Measurements from ENCODE around the gene UPK1A.

UPK1A gene

DNA sequence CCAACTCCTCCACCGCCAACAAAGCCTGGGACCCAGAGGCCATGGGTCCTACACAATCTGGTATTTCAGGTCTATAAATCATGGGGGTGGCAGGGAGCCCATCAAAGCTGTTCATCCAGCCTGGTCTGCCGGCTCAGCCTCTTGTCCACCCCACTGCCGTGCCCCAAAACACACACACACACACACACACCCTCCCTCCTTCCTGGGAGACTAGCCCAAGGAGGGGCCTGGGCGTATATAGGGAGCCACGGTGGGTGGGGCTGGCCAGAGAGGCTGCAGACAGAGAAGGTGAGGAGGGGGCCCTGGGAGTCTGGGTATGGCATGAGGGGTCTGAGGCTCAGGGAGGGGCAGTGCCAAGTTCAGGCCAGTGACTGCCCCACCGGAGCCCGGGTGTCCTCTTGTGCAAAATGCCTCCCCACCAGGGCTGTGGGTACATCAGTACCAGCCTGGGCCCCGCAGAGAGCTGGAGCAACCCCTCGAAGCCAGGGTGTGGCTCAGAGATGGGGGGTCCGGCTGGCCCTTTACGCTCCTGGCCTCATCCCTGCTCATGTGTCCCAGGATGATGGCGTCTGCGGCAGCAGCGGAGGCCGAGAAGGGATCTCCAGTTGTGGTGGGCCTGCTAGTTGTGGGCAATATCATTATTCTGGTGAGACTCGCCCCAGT, at the start of gene UPK1A:
Gene UPK1A, plus strand, starts transcription at position 267 of the 663 bp plus-strand sequence. Its CDS starts 296 bp downstream, at position 563.
- no peak for DNase-seq

DNA sequence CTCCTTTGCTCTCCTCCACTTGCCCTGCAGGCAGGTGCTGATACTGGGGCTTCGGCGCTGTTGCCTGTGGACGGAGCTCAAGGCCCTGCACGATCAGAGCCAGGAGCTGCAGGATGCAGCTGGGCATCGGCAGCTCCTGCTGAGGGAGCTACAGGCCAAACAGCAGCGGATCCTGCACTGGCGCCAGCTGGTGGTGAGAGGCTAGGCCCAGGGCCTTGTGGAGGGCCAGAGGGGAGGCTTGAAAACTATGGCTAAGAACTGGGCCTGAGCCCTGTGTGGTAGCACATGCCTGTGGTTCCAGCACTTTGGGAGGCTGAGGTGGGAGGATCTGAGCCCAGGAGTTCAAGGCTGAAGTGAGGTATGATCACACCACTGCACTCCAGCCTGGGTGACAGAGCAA, 47.5 kb upstream of the UPK1A start:
- no peak for DNase-seq

DNA sequence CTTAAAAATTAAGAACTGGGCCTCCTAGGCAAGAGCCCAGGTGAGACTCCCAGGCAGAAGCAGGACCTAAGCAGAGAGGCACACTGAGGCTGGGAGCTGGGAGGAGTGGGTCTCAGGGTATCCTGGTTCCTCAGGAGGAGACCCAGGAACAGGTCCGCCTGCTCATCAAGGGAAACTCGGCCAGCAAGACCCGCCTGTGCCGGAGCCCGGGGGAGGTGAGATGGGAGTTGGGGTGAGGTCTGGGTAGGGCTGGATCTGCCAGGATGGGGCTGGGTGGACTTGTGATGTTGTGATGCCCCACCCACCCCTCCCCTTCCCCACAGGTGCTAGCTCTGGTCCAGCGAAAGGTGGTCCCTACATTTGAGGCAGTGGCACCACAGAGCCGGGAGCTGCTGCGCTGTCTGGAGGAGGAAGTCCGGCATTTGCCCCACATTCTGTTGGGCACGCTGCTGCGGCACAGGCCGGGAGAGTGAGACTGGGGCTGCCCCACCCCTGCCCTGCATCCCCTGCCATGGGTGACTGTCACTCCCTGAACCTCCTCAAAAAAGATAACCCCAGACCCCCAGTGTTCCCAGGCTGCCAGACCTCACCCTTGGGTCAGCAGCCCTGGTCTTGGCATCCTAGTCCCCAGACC, 46.9 kb upstream of the UPK1A start:
- DNase-seq, result no peak

DNA sequence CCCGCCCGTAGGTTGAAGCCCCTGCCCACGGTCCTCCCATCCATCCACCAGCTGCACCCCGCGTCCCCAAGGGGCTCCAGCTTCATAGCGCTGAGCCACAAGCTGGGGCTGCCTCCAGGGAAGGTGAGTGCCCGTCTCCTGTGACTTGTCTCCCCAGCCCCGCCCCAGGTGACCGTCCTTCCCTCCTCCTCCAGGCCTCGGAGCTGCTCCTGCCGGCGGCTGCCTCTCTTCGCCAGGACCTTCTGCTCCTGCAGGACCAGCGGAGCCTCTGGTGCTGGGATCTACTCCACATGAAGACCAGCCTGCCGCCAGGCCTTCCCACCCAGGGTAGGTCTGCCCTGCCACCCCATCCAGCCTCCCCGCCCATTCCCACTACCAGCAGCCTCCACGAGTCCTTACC, 46.3 kb upstream of the UPK1A start:
- no peak for DNase-seq

DNA sequence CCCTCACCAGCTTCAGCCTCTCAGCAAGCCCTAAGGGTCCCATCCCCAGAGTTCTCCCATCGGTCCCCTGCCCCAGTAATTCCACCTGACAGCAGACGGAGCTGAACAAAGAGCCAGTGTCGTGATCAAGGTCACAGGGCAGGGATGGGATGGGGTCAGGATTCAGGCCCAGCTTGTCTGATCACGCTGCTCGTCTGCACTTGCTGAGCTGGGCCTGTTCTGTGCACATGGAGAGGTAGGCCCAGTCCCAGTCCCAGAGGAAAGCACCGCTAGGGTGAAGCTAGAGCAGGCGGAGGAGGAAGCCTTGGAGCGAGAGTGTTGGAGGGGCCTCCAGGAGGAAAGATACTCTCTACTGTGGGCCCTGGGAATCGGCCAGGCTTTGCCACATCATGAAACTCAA, 44.6 kb upstream of the UPK1A start:
- DNase-seq, result no peak

DNA sequence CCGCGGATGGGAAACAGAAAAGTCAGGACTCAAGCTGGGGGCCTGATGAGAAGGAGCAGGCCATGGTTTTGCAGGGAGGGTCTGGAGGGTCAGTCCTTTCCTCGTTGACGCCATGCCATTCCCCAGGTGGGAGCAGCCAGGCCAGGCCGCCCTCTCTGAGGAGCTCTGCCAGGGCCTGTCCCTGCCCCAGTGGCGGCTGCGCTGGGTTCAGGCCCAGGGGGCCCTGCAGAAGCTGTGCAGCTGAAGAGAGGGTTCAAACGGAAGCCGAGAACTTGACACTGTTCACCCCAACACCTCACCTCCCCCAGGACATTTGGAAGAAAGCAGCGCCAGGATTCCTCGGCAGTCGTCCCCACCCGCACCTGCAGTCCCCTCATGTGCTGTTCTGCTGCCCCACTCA, 43.6 kb upstream of the UPK1A start:
- no peak for DNase-seq

DNA sequence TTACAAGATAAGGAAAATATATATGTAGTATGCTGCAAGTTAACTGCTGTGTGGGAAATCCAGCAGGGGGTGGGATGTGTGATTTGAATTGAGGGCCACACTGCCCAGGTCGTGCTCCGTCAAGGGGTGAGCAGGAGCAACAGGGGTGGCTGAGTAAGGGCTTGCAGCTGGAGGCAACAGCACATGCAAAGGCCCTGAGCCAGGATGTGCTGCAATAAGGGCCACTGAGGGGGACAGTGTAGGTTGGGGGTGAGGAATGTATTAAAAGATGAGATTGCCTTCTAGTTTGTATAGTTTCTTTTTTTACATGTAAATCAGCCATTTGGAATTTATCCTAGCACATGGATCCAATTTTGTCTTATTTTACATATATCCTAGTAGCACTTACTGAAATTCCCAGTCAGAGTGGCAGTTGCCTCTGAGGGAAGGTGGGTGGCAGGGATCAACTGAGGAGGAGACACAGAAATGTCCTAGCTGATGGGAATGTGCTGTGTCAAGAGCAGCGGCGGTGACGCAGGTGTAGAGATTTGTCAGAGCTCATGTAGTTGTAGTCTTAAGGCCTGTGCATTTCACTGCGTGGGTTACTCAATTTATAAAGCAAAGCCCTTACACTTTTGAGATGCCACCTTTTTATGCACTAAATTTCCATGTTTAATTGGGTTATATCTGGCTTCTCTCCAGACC, 42.8 kb upstream of the UPK1A start:
- no peak for DNase-seq

DNA sequence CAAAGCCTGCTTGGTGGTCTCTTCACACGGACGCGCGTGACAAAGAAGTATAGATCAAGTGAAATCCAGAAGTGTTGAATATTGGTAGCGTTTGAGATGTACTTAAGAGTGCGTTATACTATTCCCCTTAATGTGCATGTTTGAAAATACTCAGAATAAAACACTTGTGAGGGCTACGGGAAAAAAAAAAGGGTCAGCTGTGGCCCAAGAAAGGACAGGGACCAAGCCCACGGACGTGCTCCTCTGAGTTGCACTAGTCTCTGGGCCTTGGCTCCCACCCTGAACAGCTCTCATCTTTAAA, 38.1 kb upstream of the UPK1A start:
- DNase-seq, result no peak

DNA sequence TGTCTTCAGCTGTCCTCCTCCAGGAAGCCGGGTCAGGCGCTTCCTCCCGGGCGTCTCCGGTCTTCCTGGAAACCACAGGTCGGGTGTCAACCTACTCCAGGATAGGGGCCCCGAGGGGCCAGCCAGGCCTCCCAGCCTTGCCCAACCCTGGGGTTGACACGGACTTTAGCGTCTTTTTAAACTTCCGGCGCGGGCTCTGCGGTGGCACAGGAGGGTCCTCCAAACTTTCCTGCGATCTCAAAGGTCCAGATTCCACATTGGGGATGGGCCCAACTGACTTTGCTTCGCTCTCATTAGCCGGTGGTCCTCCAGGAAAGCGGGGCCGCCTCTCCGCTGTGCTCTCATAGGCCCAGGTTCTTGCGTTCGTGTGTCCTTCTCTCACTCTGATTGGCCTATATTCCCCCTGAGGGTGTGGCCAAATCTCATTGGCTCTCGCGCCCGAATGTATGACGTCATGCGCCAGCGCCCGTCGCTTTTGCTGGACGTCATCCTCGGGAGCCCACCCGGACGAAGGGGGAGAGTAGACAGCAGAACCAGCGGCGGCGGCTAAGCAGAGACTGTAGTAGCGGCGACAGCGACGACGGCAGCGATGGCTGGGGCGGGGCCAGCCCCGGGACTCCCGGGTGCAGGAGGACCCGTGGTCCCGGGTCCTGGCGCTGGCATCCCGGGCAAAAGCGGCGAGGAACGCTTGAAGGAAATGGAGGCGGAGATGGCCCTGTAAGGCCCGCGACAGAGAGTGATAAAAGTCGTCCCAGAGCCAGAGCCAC, 37.6 kb upstream of the UPK1A start, which contains the start of gene RBM42:
Gene RBM42, plus strand, starts transcription at position 472 of the 767 bp plus-strand sequence. Its CDS starts 118 bp downstream, at position 590.
- DNase-seq, result peak; percentile 95

DNA sequence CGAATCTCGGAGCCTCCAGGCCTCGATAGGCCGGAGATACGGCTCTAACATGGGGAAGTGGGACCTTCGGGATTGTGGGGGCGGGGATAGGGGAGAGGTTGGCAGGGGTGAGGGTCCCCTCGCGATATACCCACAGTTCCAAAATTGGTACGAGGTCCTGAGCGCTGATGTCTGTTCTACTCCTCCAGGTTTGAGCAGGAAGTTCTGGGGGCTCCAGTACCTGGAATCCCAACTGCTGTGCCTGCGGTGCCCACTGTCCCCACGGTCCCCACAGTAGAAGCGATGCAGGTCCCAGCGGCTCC, 37.0 kb upstream of the UPK1A start:
- no peak for DNase-seq

DNA sequence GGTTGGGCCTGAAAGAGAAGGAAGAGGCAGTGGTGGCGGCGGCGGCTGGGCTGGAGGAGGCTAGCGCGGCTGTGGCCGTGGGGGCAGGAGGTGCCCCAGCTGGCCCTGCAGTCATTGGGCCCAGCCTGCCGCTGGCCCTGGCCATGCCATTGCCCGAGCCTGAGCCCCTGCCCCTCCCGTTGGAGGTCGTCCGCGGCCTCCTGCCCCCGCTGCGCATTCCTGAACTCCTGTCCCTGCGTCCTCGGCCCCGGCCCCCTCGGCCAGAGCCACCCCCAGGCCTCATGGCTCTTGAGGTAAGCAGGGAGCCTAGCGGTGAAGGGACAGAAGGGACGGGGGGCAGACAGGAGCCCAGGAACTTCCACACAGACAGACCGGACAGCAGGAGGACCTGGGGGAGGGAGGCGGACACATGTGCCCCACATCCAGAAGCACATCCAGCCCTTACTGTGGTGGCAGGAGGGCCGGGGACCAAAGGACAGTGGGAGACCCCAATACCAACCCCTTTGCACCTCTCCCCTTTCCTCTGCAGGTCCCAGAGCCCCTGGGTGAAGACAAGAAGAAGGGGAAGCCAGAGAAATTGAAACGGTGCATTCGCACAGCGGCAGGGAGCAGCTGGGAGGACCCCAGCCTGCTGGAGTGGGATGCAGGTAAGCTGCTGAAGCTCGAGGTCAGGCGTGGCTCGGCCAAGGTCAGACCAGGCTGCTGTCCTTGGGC, 32.4 kb upstream of the UPK1A start:
- DNase-seq, result no peak

DNA sequence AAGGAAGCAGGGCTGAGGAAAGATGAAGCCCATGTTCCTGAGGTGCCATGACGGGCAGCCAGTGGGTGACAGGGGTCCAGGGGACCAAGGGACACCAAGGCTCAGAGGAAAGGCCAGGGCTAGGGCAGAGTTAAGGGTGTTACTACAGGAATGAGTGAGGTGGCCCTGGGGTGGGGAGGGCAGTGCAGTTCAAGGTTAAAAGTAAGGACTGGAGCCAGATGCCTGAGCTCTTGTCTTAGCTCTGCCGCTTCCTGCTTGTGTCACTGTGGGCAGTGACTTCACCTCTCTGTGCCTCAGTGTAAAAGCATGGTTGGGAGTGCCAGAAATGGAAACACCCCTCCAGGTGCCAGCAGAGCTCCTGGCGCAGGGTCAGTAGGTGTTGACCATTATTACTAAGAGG, 29.7 kb upstream of the UPK1A start:
- DNase-seq, result no peak

DNA sequence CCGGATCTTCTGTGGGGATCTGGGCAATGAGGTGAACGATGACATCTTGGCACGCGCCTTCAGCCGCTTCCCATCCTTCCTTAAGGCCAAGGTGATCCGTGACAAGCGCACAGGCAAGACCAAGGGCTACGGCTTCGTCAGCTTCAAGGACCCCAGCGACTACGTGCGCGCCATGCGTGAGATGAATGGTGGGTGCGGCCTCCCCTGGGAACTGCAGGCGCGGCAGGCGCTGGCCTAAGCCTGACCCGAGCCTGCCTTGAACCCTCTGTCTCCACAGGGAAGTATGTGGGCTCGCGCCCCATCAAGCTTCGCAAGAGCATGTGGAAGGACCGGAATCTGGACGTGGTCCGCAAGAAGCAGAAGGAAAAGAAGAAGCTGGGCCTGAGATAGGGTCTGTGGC, 29.2 kb upstream of the UPK1A start:
- DNase-seq, result no peak

DNA sequence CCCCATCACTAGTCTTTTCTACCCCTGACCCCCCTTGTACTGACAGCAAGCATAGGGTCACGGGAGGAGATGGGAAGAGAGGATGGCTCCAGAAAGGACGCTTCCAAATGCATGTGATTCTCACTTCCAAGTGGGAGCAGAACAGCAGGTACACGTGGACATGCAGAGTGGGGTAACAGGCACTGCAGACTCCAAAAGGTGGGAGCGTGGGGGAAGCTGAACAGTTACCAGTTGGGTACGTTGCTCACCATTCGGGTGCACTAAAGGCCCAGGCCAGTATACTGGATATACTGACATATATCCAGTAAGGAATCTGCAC, 27.0 kb upstream of the UPK1A start:
- DNase-seq, result no peak

DNA sequence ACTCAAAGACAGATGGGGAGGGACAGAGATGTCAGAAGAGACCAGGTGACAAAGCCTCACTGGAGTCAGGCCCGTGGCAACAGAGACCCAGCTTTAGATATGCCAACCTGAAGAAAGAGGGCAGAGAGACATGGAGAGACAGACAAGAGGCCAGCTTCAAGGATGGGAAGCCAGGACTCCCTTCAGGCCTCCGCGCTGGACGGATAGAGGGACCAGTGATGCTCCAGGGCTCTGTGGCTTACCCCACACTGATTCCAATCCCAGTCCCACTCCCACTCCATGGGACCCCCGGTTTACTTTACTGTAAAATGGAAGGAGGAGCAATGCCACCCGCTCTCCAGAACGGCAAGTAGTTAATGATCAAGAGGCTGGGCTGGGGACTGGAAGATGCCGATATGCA, 26.5 kb upstream of the UPK1A start:
- no peak for DNase-seq

DNA sequence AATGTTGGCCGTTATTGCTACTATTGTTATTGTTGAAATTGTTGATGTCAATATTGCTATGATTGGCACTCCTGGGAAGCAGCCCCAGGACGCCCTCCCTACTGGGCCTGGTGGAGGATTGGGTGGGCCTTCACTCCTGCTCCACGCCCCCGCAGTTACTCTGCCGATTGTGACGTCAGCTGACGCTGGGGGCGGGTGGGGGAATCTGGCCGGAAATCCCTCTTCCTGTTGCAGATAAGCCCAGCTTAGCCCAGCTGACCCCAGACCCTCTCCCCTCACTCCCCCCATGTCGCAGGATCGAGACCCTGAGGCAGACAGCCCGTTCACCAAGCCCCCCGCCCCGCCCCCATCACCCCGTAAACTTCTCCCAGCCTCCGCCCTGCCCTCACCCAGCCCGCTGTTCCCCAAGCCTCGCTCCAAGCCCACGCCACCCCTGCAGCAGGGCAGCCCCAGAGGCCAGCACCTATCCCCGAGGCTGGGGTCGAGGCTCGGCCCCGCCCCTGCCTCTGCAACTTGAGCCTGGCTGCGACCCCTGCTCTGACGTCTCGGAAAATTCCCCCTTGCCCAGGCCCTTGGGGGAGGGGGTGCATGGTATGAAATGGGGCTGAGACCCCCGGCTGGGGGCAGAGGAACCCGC, 24.7 kb upstream of the UPK1A start, which contains the start of gene ETV2:
Gene ETV2, plus strand, starts transcription at position 231 of the 637 bp plus-strand sequence. CDS start 716 bp downstream, outside the sequence.
- DNase-seq, result peak; percentile 14

DNA sequence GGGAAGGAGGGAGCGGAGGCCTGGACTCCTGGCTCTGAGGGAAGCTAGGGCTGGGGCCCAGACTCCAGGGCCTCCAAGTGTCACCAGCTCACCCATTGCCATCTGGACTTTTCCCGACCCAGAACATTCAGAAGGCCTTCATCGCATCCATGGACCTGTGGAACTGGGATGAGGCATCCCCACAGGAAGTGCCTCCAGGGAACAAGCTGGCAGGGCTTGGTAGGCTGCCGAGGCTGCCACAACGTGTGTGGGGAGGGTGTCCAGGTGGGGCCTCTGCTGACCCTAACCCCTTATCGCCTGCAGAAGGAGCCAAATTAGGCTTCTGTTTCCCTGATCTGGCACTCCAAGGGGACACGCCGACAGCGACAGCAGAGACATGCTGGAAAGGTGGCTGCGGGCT, 24.0 kb upstream of the UPK1A start:
- no peak for DNase-seq

DNA sequence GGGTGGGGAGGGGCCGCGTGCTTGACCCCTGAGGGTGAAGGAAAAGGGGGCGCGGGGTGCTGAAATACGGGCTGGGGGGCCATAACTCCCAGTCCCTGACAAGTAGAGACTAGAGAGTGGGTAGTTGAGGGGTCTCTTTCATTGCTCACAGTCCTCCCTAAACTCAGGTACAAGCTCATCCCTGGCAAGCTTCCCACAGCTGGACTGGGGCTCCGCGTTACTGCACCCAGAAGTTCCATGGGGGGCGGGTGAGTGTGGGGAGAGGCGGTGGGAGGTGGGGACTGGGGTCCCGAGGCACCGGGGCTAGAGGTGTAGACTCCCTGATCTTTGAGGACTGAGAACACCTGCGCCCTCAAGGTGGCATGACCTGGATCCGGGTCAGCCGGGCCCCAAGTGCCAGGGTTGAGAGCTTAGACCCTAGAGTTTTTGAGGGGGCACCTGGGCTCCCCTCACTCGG, 23.5 kb upstream of the UPK1A start:
- DNase-seq, result no peak

DNA sequence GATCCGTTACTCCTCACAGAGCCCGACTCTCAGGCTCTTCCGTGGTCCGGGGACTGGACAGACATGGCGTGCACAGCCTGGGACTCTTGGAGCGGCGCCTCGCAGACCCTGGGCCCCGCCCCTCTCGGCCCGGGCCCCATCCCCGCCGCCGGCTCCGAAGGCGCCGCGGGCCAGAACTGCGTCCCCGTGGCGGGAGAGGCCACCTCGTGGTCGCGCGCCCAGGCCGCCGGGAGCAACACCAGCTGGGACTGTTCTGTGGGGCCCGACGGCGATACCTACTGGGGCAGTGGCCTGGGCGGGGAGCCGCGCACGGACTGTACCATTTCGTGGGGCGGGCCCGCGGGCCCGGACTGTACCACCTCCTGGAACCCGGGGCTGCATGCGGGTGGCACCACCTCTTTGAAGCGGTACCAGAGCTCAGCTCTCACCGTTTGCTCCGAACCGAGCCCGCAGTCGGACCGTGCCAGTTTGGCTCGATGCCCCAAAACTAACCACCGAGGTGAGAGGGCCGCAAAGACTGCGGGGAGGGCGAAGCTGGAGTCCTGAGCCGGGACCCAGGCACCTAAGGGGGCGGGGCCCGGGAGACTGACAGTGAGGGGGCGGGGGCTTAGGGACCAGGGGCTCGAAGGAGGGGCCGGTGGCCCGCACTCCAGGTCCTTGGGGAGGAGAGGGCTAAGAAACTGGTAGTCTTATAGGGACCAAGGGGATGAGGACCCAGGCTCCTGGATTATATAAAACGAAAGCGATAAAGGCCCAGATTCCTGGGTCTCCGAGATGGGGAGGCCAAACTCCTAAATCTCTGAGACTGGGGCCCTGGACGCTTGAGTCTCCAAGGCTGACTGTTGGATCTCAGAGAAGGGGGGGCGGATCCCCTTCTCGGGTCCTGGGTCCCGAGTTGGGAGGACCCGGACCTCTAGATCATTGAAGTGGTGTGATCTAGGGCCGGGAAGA, 22.8 kb upstream of the UPK1A start:
- DNase-seq, result peak; percentile 78

DNA sequence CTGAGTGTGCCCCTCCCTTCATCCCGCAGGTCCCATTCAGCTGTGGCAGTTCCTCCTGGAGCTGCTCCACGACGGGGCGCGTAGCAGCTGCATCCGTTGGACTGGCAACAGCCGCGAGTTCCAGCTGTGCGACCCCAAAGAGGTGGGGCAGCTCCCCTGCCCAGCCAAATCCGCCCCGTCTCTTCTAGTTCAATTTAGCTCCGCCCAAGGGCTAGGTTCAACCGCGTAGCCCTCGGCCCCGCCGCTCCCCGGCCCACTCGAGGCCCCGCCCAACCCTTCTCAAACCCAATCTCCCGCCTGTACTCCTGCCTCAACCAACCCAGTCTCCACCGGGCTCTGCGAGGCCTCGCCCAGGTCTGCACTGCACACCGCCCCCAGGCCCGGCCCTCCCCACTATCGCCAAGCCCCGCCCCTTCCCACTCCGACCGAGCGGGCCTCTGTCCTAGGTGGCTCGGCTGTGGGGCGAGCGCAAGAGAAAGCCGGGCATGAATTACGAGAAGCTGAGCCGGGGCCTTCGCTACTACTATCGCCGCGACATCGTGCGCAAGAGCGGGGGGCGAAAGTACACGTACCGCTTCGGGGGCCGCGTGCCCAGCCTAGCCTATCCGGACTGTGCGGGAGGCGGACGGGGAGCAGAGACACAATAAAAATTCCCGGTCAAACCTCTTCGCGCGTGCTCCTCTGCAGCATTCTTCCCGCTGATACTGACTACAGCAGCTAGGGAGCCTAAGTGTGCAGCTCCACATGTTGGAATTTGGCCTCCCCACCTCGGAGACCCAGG, 21.9 kb upstream of the UPK1A start:
- DNase-seq, result peak; percentile 98
